ENCODE results near the gene PDLIM1. TPM values are rescaled to one million over a fixed set of nuclear protein-coding genes. Genes with fewer than 3 reads are reported as not detected.
A peak's percentile ranks its signal among the peaks of the same experiment; 100 is the strongest.

The PDLIM1 gene
- total and polyA plus RNA-seq, 2 donors from 2014 or later, result 72.9 to 148 TPM

DNA sequence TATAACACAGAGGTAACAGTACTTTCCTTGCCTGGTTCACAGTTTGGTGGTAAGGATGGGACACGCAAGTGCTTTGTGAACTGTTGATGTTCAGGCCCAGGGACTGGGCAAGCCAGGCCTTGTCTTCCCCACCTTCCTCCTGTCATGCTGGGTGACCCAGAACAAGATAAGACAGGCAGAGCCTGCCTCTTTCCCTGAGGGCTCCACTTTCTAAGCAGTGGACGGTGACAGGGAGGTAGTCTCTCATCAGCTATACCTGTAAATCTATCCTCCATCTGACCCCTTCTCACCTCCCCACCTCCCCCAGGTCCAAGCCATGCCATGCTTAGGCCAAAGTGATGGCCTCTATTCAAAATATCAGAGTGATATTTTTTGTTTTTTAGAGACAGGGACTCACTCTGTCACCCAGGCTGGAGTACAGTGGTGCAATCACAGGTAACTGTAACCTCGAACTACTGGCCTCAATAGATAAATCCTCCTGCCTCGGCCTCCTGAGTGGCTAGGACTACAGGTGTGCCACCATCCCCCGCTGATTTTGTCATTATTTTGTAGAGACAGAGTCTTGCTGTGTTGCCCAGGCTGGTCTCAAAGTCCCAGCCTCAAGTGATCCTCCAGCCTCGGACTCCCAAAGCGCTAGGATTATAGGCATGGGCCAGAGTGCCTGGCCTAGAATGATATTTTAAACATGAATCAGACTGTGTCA is 42.8 kb downstream of the PDLIM1 start:
- Histone ChIP-seq H3K9ac (ENCODE audit: low read length in 3 of 3) (no peak overlapping the region), H3K36me3 (ENCODE audit: control insufficient read depth in 2 of 3, insufficient read depth in 3 of 3, low read length in 3 of 3) (peaks cover 0 to 8% (median 0%) of the 10 kb centered on the region in 3 donors), H3K27ac (ENCODE audit: low read depth in 2 of 2, low read length in 2 of 2) (no peak overlapping the region), H3K4me3 (ENCODE audit: low read length in 3 of 3) (no peak overlapping the region), H3K27me3 (ENCODE audit: control insufficient read depth, insufficient read depth, low read length) (no peaks in the 10 kb centered on the region), H3K4me1 (ENCODE audit: control insufficient read depth in 2 of 3, insufficient read depth in 2 of 3, low read depth in 1 of 3, low read length in 3 of 3) (no peaks in the 10 kb centered on the region), H3K9me3 (ENCODE audit: control insufficient read depth in 2 of 3, insufficient read depth in 1 of 3, low read length in 3 of 3) (no peaks in the 10 kb centered on the region)
- FAIRE-seq, result no peak
- TF ChIP-seq CTCF (IDR thresholded peaks at IDR 0.05; ENCODE audit: borderline replicate concordance, extremely low read depth, insufficient read depth), result no peak
- DNase-seq, result no peak
- intact Hi-C loops (cut with DNase I), result no loop called here

- no peak for TF ChIP-seq CTCF (IDR thresholded peaks at IDR 0.05; ENCODE audit: borderline replicate concordance, extremely low read depth, insufficient read depth)
- intact Hi-C loops (cut with DNase I), result no loop called here
- Histone ChIP-seq H3K4me1 (ENCODE audit: control insufficient read depth in 2 of 3, insufficient read depth in 2 of 3, low read depth in 1 of 3, low read length in 3 of 3) (no peaks in the 10 kb centered on the region), H3K4me3 (ENCODE audit: low read length in 3 of 3) (no peak overlapping the region), H3K9ac (ENCODE audit: low read length in 3 of 3) (peak overlapping the region in 1 of 3 donors; percentile 12), H3K9me3 (ENCODE audit: control insufficient read depth in 2 of 3, insufficient read depth in 1 of 3, low read length in 3 of 3) (no peaks in the 10 kb centered on the region), H3K27me3 (ENCODE audit: control insufficient read depth, insufficient read depth, low read length) (no peaks in the 10 kb centered on the region), H3K27ac (ENCODE audit: low read depth in 2 of 2, low read length in 2 of 2) (no peak overlapping the region), H3K36me3 (ENCODE audit: control insufficient read depth in 2 of 3, insufficient read depth in 3 of 3, low read length in 3 of 3) (peaks cover 0 to 8% (median 0%) of the 10 kb centered on the region in 3 donors)
- DNase-seq, result peak in 1 of 5 donors; percentile 36
- no peak for FAIRE-seq
Observed at GRCh38 chr10:95247200-95247880, 43.5 kb downstream of the PDLIM1 start.

GRCh38 chr10:95246582-95247051 is 44.2 kb downstream of the PDLIM1 start:
- Histone ChIP-seq H3K4me1 (ENCODE audit: control insufficient read depth in 2 of 3, insufficient read depth in 2 of 3, low read depth in 1 of 3, low read length in 3 of 3) (no peaks in the 10 kb centered on the region), H3K4me3 (ENCODE audit: low read length in 3 of 3) (no peak overlapping the region), H3K27ac (ENCODE audit: low read depth in 2 of 2, low read length in 2 of 2) (no peak overlapping the region), H3K9me3 (ENCODE audit: control insufficient read depth in 2 of 3, insufficient read depth in 1 of 3, low read length in 3 of 3) (no peaks in the 10 kb centered on the region), H3K36me3 (ENCODE audit: control insufficient read depth in 2 of 3, insufficient read depth in 3 of 3, low read length in 3 of 3) (peaks cover 0 to 8% (median 0%) of the 10 kb centered on the region in 3 donors), H3K27me3 (ENCODE audit: control insufficient read depth, insufficient read depth, low read length) (no peaks in the 10 kb centered on the region), H3K9ac (ENCODE audit: low read length in 3 of 3) (peak overlapping the region in 1 of 3 donors; percentile 12)
- intact Hi-C loops (cut with DNase I), result no loop called here
- no peak for FAIRE-seq
- DNase-seq, result peak in 4 of 5 donors; percentile 75 to 89 (median 82)
- peak; percentile 77 for TF ChIP-seq CTCF (IDR thresholded peaks at IDR 0.05; ENCODE audit: borderline replicate concordance, extremely low read depth, insufficient read depth)

All from kidney (tissue), 14 donors.